ENCODE data around the gene ARHGEF9.

DNA sequence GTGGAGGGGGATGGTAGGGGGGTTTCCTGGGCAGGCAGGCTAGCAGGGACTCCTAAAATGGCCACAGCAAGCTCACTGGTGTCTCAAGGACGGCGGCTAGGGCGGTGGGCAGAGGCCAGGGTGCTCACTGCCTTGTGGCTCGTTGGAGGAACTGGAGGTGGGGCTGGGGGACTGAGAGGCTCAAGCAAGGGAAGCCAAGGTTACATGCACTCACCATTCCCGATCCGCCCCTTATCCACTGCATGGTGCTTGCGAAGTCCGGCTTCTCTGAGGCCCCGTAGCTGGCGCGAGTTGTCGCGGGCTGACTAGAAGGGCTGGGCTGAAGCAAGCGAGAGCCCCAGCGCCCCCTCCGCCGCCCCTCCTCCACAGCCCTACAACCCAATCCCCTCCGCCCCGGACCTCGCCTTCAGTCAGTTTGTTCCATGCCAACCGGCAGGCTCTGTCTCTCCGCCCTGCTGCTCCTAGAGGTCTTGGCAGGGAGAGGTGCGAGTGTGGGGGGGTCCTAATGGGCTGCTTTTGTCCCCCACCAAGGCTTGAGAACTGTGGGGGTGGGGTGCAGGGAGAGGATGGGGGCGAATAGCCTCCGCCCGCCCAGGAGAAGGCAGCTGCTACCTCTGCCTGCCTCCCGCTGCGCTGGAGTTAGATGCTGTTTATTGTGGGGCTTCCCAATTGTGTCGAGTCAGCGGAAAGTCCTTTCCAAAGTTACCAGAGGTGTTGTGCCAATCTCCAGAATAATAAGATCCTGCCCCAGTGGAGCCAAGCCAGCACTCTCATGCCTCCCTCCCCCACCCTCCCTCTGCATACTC lies at the start of gene ARHGEF9:
- TF ChIP-seq, protein P1, sequence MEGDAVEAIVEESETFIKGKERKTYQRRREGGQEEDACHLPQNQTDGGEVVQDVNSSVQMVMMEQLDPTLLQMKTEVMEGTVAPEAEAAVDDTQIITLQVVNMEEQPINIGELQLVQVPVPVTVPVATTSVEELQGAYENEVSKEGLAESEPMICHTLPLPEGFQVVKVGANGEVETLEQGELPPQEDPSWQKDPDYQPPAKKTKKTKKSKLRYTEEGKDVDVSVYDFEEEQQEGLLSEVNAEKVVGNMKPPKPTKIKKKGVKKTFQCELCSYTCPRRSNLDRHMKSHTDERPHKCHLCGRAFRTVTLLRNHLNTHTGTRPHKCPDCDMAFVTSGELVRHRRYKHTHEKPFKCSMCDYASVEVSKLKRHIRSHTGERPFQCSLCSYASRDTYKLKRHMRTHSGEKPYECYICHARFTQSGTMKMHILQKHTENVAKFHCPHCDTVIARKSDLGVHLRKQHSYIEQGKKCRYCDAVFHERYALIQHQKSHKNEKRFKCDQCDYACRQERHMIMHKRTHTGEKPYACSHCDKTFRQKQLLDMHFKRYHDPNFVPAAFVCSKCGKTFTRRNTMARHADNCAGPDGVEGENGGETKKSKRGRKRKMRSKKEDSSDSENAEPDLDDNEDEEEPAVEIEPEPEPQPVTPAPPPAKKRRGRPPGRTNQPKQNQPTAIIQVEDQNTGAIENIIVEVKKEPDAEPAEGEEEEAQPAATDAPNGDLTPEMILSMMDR (IDR thresholded peaks at IDR 0.05): no peak
- no peak for TF ChIP-seq POLR2A (IDR thresholded peaks at IDR 0.05)

Measured in adrenal gland (tissue), 5 donors.